Stimulated activated CD4-positive, alpha-beta T cell treated with anti-CD3 and anti-CD28 coated beads, TNF-alpha, amount 100 ng/mL, for 4 hours (primary cell): ENCODE measurements around the gene ARHGEF1.
"Not testable (repeated sequence)": the region's sequence is repeated elsewhere in the genome, so short reads cannot be mapped to it uniquely, and the experiment has no call there.

Experiments used
- DNase-seq, 3 experiments: peaks; one replicate each; pipeline ENCODE4 v3.0.0-alpha.2; 2020; ENCODE audit warnings: low read depth in 3 of 3

ARHGEF1 gene

DNA sequence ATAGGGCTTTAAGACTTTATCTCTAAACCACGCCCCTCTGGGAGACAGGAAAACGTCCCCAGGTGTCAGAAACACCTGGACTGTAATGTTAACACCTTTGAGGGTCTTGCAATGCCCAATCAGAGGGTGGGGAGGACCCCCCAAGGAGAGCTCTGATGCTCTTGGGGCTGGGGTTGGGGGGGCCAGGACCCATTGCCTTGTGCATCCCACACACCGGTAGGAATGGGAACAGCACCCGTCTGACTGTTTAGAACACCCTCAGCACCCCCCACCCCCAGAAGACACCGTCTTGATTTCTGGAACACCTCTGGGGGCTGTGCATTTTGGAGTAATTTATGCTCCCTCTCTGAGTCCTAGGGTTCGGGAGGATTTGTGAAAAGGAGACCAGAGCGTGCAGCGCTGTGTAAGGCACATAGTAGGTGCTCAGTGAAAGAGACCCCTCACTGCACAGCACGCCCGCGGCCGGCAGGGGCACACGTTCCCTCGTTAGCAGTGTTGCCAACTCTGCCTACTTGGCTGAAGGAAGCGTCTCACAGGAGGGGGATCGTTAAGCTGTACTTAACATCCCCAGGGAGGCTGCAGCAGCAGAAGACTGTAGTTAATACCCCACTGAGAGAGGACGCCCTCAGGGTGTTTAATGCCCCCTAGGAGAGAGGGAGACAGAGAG, 48.1 kb downstream of the ARHGEF1 start:
- DNase-seq: no peak

DNA sequence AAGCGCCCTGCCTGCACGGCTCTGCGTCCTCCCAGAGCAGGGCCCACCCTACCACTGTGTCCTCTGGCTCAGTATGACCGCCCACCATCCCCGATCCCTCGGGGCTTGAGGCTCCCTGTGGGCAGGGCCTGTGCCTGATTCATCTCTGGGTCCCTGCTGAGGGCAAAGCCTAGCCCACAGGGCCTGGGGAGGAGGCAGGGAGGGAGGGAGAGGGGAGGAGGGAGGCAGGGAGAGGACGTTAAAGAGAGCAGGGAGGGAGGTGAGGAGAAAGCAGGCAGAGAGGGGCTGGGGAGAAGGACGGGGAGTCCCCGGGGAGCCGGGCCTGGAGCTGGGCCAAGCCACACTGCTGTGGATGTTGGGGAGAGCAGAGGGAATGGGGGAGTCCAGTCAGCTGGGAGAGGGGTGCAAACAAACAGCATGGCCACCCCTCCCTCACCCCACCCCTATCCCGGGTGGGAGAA, 49.3 kb downstream of the ARHGEF1 start:
- DNase-seq: no peak

DNA sequence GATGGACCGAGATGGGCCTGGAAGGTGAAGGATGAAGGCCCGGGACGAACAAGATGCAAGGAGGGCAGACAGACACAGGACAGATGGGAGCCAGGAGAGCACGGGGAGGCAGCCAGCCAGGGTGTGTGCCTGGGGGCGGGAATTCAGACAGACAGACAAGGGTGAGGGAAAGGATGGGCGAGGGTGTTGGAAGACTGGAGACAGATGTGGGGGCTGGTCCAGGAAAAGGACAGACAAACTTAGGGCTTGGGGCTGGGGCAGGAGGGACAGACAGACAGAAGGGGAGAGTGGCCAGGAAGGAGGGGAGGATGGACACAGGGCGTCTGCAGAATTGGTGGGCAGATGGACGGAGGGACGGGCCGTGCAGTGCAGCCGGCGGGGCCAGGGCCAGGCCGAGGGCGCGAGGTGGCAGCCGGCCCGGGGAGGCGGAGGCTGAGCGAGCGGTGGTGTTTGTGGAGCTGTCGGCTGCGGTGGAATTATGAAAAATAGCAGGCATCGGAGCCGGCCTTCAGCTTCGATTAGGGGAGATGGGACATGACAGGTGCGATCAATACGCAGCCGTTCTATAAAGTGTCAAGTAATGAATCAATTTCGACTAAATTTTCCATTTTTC, 49.8 kb downstream of the ARHGEF1 start:
- no peak for DNase-seq

DNA sequence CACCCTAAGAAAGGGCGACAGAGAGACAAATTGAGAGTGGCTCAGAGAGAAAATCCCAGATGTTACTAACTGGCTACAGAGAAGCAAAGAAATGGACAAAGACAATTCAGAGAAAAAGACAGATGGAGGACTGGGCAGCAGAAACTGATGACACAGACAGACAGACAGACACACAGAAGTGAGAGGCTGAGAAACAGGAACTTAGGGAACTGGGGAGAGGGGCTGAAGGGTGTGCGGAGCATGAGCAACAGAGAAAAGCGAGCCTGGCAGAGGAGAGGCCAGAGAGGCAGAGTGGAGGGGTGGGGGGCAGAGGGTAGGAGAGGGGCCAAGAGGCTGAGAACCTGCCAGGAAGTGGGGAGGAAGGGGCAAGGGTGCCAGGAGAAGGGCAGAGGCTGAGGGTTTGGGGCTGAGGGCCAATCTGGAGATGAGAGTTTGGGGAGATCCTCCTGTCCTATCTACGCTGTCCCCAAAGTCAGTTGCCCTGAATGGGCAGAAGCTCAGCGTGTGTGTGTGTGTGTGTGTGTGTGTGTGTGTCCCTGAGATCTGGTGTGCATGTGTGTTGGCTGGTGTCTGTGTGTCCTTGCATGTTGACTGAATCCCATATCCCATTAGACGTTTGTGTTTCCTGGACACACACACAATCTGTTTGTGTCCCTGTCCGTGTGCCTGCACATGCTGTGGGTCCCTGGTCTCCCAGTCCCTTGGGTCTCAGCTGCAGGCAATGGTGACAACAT, 50.9 kb downstream of the ARHGEF1 start:
- DNase-seq: no peak

DNA sequence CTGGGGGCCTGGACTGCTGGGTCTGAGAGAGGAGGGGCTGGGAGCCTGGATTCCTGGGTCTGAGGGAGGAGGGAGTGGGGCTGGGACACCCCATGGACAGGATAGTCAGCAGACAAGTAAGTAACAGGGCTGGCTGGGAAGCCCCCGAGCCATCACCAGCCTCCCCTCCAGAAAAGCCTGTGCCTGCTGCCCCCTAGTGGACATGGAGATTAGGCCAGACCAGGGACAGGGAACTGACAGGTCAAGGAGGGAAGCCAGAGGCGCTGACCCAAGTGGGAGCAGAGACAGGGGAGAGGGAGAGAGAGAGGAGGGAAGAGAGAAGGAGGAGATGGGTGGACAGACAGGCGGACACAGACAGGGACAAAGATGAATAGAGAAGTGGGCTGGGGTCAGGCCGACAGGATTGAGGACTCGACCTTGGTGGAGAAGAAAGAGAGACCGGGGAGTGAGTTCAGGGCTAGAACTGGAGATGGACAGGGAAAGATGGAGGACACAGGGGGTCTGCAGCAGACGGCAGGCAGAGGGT, 51.9 kb downstream of the ARHGEF1 start:
- DNase-seq: peak in 2 of 3 experiments; percentile 55 to 70

DNA sequence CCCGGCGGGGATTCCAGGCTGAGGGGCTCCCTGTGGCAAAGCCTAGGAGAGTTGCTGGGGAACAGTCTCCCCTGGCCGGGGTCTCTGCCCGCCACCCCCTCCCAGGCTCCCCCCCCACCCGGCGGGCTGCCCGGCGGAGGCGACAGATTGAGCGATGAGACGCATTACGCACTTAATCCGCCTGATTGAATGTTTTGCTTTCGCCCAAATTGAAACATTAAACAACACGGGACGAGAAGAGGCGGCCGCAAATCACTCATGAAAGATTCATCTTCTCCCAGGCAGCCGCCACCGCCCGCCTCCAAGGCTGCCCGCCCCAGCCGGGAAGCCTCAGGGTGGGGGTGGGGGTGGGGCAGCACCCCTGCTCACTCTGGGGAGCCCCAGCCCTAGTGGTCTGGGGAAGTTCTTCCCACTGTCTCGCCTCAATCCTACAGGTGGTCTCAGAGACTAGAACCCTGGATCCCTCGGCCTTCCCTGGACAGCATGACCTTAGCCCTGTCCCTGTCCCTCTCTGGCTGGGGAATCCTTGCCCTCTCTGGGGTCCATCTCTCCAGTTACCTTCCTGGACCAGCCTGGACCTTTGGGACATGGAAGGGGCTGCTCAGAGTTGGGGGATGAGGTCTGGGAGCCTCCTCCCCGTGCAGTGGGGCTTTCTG, 52.9 kb downstream of the ARHGEF1 start:
- DNase-seq: no peak

DNA sequence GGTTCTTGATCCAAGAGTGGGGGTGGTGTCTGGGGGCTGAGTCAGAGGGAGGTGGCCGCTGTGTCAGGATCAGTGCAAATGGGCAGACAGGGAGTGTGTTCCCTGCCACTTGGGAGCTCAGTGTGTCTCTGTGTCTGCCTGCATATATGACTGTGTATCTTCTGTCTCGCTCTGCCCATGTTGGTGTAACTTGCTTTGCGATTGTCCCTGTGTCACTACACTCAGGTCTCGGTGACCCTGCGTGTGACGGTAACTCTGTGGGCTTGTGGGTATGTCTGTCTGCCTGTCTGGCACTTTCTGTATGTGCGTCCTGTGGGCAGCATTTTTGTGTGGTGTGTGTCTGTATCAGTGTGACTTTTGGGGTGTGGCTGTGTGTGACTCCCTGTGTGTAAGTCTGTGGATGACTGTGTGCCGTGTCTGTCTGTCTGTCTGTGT, 53.4 kb downstream of the ARHGEF1 start:
- DNase-seq: no peak

DNA sequence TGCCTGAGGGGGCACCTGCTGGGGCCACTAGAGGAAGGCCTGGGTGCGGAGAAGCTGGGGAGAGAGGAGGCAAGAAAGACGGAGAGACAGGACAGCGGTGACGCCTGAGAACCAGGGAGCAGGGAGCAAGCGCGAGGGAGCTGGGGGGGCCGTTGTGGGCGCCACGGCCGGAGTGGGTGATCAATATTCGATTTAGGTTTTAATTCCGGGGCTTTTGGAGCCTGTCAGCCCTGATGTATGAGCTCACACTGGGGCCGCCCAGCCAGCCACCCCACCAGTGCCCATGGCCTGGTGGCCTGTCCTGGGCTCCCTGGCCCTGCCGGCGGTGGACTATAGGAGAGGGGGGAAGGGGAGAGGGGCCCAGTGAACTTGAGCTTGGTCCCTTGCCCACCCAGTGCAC, 54.0 kb downstream of the ARHGEF1 start:
- DNase-seq: no peak

DNA sequence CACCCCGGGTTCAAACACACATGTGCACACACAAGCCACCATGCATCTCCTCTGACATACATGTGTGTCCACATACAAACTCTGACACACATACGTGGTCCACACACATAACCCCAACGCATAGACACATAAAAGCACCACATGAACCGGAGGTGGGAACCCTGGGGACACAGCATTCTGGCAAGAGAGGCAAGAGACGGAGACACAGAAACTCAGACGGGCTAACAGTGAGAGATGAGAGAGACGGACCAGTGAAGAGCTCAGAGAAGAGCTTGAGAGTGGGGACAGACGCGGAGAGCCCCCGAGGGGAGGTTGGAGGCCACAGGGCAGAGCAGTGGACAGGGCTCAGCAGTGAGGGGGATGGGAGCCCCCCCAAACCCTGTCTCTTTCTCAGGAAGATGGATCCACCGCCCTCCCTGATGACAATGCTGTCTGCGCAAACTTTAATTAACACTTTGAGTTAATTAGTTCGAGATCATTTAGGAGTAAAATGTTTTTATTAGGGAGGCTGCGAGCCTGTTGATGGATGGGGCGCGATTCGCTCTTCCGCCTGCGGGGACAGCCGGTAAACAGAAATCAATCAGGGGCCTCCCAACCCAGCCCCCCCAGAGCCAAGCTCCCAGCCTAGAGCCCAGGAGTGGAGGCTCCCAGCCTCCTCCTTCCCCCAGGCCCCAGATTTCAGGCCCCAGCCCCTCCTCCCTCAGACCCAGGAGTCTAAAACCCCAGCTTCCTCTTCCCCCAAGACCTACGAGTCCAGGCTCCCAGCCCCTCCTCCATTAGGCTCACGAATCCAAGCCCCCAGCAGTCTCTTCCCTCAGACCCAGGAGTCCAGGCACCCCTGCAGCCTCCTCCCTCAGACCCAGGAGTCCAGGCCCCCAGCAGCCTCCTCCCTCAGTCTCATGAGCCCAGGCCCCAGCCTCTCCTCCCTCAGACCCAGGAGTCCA, 54.8 kb downstream of the ARHGEF1 start:
- no peak for DNase-seq

DNA sequence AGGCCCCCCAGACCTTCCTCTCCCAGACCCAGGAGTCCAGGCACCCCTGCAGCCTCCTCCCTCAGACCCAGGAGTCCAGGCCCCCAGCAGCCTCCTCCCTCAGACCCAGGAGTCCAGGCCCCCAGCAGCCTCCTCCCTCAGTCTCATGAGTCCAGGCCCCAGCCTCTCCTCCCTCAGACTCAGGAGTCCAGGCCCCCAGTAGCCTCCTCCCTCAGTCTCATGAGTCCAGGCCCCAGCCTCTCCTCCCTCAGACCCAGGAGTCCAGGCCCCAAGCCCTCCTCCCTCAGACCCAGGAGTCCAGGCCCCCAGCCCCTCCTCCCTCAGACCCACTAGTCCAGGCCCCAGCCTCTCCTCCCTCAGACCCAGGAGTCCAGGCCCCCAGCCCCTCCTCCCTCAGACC, 56.2 kb downstream of the ARHGEF1 start:
- not testable (repeated sequence) for DNase-seq

DNA sequence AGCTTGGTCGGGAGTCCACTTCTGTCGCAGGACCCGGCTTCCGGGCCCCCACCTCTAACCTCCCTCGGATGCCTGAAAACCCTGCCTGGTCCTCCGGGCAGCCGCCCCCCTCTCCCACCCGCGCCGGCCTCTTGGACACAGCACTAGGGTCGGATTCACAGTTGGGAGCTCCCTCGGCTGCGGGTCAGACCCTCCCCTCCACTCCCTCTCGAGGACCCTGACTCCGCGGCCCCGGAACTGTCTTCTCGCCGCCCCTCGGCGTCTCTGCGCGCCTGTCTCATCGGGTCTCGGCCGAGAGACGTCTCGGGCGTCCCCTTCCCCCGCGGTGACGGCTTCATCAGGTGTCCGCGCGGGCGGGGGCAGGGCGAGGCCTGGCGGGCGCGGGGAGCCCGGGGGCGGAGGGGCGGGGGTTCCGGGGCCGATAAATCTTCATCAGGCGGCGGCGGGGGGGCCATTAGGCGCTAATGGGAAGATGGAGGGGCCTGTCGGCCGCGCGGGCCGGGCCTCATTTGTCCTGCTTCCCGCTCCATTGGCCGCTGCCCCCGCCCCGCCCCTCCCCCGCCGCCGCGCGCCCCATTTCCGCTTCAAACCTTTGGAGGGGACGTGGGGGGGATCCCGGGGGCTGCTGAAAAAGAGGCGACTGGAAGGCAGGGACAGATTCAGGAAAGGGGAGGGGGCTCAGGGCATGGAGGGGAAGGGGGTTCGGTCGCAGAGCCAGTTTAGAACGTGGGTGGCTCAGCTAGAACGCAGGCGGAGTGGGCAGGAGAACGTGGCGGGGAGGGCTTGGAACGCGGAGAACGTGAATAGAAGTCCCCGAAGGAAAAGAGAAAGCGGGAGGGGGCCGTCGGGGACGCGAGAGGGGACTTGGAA, 57.1 kb downstream of the ARHGEF1 start:
- DNase-seq: peak; percentile 38 to 52 (median 47)

DNA sequence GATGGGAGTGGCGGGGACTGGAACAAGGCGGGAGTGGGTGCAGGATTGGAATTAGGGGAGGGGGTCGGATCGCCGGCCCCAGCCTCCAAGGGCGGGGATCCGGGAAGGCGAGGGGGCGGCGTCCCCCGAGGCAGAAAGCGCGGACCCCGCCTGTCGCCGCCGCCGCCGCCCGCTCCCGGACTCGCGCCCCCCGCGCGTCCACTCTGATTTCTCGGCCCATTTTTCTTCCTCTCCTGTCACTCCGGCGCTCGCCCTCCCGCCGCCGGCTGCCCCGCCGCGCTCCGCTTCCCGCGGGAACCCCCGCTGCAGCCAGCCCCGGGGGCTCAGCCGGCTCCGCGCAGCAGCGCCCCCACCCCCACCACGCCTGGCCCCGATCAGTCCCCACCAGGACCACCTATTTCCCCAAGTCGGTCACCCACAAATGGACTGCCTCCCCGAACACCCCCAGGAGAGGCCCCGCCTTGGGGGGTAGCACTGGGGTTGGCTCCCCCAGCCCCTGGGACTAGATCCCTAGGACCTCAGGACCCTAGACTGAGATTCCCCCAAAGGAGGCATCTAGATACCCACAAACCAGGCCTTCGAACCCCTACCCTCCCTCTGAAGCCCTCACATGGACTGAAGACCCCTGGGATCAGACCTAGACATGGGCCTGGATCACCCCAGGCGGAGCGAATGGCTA, 57.9 kb downstream of the ARHGEF1 start:
- DNase-seq: no peak

DNA sequence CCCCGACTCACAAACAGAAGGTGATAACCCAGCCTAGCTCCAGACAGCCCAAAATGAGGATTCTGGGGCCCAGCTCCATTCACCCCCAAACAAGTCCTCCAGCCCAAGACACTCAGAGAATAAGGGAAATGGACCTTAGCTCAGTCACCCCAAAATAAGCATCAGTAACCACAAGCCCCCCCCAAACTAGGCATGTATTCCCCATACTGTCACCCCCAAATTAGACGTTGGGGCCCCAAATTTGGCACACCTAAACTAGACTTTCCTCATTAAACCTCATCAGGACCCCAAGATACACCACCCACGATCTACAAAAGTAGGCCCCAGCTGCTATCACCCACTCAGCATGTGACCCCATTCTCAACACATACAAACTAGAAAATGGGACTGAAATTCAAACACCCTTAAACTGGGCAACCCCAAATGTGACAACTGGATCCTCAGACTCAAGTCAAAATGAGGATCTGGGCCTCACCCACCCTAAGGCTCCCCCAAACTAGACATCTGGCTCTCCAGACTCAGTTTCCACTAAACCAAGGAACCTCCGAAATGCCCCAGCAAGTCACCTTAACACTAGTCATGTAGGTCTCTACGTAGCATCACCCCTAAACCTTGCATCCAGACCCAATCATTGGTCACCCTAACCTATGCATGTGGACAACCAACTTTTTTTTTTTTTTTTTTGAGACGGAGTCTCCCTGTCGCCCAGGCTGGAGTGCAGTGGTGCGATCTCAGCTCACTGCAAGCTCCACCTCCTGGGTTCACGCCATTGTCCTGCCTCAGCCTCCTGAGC, 58.6 kb downstream of the ARHGEF1 start:
- DNase-seq: no peak

DNA sequence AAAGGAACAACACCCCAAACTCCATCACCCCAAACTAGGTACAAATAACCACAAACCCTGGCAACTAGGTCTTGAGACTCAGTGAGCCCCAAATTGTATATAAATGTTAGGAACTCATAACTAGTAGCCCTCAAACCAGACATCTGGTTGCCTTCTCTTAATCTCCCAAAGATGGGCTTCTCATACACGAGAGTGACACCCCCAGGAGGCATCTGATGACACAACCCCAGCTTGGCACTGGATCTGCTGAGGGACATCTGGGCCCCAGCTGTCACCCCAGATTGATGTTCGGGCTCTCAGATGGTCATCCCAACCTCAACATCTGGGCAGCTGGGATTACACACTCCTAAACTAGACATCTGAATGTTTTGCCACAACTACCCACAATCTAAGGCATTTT, 61.4 kb downstream of the ARHGEF1 start:
- no peak for DNase-seq

DNA sequence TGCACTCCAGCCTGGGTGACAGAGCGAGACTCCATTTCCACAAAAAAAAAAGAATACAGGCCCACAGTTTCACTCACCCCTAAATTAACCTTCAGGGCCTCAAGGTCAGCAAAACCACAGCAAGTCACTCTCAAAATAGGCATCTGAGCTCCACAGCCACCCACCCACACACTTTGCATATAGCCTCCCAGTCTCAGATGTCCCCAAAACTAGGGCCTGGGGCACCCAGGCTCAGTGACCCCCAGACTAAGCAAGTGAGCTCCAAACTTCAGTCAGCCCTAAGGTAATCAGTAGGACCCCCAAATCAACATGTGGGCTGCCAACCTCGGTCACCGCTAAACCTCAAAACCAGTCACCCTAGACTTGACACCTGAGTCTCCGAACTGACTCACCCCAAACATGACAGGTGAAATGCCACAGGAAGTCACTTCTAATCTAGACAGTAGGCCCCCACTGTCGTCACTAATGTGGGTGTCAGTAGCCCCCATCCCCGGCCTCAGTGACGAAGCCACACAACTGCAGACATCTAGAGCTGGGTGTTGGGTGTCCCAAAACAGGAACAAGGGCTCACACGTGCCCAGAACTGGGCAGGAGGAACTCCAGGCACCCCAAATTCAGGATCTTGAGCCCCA, 62.3 kb downstream of the ARHGEF1 start:
- DNase-seq: peak; percentile 54 to 82 (median 76)

DNA sequence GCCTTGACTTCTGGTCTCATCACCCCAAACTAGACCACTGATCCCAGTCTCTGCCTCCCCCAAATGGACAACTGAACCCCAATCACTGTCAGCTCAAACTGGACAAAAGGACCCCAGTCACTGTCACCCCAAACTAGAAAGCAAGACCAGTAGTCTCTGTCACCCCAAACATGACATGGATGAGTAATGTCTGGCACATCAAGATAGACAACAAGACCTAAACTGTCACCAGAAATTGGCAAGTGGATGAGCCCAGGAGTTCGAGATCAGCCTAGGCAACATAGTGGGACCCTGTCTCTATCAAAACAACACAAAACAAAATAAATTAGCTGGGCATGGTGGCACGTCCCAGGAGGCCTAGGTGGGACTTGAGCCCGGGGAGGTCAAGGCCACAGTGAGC, 64.1 kb downstream of the ARHGEF1 start:
- no peak for DNase-seq

DNA sequence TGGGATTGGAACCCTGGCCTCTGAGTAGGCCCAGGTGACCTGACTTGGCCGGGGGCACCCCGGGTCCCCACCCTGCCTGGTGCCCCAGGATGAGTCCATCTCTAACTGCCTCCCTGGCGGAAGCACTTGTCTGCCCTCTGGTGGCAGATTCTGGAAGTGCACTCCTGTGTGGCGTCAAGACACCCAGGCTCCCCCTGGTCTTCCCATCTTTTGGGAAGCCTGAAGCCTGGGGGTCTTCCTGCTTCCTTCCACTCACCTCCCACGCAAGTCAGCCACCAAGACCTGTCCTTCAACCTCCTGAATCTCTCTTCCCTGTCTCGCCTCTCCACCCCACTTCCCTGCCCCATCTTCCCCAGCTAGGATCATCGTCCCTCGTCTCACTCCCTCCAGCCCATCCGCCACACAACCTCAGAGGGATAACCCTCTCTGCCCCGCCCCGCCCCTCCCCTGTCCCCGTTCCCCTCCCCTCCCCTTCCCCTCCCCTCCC, 68.7 kb downstream of the ARHGEF1 start:
- peak; percentile 75 to 87 (median 82) for DNase-seq

DNA sequence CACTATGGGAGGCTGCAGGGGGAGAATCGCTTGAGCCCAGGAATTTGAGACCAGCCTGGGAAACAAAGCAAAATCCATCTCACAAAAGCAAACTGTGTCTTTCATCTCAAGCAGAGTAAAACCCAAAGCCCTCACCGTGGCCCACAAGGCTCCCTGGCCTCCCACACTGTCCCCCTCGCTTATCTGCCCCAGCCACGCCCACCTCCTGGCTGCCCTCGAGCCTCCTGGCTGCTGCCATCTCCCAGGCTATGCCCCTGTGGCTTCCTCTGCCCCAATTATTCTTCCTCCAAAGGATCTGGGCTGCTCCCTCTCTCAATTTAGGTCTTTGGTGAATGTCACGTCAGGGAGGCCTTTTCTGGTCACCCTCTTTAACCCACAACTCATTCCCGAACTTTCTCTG, 72.5 kb downstream of the ARHGEF1 start:
- DNase-seq: no peak
